Activated T-helper 17 cell treated with anti-CD3 and anti-CD28 coated beads, Interleukin-2, amount 50 U/mL, for 72 hours (primary cell): ENCODE measurements around the gene SLC16A9. TPM values are rescaled to one million over a fixed set of nuclear protein-coding genes. Genes with fewer than 3 reads are reported as not detected.
A peak's percentile ranks its signal among the peaks of the same experiment; 100 is the strongest.

ENCODE experiments used
- ATAC-seq: fragments of 150-1000 bp; cut with Tn5 transposase; replicated peaks from 2 replicates; pipeline ENCODE4 v1.10.0; 2021; ENCODE audit warnings: mild to moderate bottlenecking, moderate library complexity
- H3K27ac Mint-ChIP-seq: one replicate; pipeline ENCODE4 v1.8.0; 2022; ENCODE audit warnings: mixed read lengths
- H3K27me3 Mint-ChIP-seq: one replicate; pipeline ENCODE4 v1.8.0; 2022; ENCODE audit warnings: mixed read lengths
- H3K36me3 Mint-ChIP-seq: one replicate; pipeline ENCODE4 v1.8.0; 2022; ENCODE audit warnings: low read depth, mild to moderate bottlenecking, mixed read lengths
- H3K4me1 Mint-ChIP-seq: one replicate; pipeline ENCODE4 v1.8.0; 2022; ENCODE audit warnings: mixed read lengths
- H3K4me3 Mint-ChIP-seq: one replicate; pipeline ENCODE4 v1.8.0; 2022; ENCODE audit warnings: mild to moderate bottlenecking, mixed read lengths
- H3K9me3 Mint-ChIP-seq: one replicate; pipeline ENCODE4 v1.8.0; 2022; ENCODE audit warnings: mixed read lengths
- total RNA-seq, 2 donors: library from RNA; stranded (reverse); gene quantifications; one replicate each; pipeline ENCODE4 v1.2.3, GENCODE V29; 2022

SLC16A9 gene
- total RNA-seq, 2 donors from 2014 or later = 0.42 to 2.2 TPM

DNA sequence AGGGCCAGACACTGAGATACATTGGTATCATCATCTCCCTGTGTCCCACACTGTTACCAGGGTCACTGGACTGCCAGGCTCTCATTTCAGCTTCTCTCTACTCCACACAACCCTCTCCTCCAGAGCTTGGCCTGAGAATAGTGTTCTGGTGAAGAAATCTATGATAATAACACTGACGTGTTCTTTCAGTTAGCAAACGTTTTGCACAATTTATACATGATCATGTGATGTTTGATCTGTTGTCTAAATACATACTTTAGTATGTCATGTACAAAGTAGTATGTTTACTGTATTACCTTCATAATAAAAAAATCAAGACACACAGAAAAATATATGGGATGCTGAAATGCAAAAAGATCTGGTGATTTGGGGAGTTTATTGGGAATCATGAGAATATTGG, 5.0 kb downstream of the SLC16A9 start:
- H3K27ac Mint-ChIP-seq = no peak overlapping the region
- H3K36me3 Mint-ChIP-seq = no peaks in the 10 kb centered on the region
- no peak for ATAC-seq
- H3K9me3 Mint-ChIP-seq = no peaks in the 10 kb centered on the region
- H3K4me3 Mint-ChIP-seq = no peak overlapping the region
- no peaks in the 10 kb centered on the region for H3K4me1 Mint-ChIP-seq
- peaks cover 47% of the 10 kb centered on the region for H3K27me3 Mint-ChIP-seq

DNA sequence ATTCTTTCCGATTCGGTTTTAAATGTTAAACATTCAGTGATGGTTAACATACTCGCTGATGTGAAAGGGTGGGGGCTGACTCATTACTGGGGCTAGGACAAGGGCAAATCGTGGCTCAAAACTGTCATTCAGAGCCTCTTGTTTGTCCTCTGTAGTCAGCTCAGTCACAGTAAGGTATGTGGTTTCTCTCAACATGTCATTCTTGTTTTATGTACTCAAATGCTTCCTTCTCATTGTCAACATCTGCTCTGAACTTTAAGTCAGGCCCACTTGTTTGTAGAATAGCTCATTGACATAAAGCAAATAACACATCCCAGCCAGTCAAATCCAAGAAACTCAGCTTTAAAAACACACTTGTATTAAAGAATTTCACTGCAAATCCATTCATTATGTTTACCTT, 7.3 kb downstream of the SLC16A9 start:
- no peaks in the 10 kb centered on the region for H3K4me1 Mint-ChIP-seq
- peak; percentile 59 for ATAC-seq
- H3K36me3 Mint-ChIP-seq = no peaks in the 10 kb centered on the region
- H3K27ac Mint-ChIP-seq = no peak overlapping the region
- no peak overlapping the region for H3K4me3 Mint-ChIP-seq
- H3K9me3 Mint-ChIP-seq = no peaks in the 10 kb centered on the region
- H3K27me3 Mint-ChIP-seq = peaks cover 45% of the 10 kb centered on the region

DNA sequence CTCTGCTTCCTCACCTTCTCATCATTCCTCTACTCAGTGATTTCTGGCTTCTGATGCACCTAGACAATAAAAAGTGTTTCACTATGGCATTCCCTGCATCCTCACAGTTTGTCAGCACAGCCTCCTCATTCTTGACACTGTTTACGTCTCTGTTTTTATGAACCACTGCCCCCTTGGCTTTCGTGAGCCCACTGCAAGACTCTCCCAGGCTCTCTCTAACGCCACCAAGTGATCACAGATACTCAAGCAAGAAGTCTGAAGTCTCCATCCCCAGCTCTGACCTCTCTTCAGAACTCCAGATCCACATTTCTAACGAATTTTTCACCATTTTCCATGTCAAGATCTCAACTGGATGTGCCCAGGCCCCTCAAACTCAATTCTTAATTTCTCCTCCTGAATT, 8.9 kb downstream of the SLC16A9 start:
- Mint-ChIP-seq H3K9me3 (no peaks in the 10 kb centered on the region), H3K27ac (no peak overlapping the region), H3K36me3 (no peaks in the 10 kb centered on the region), H3K4me1 (no peaks in the 10 kb centered on the region), H3K27me3 (peaks cover 31% of the 10 kb centered on the region), H3K4me3 (no peak overlapping the region)
- ATAC-seq = no peak

DNA sequence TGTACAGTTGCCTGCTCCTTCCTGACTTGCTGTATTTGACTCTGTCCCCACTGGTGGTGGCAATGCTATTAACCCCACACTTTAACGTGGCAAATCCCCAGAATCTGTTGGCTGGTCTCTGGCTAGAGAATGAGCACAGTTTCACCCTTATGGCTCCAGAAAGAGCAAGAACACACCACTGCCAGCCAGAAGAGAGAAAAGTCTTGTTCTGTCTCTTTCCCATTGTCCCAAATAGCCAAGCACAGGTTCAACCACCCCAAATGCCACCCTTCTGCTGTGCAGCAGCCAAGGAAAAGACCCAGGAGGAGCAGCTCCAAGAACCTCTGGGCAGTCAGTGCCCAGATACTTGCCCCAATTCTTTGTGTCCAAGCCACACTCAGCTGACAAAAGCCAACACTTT, 11.3 kb downstream of the SLC16A9 start:
- H3K4me3 Mint-ChIP-seq = no peak overlapping the region
- no peak for ATAC-seq
- no peaks in the 10 kb centered on the region for H3K9me3 Mint-ChIP-seq
- H3K27me3 Mint-ChIP-seq = peaks cover 20% of the 10 kb centered on the region
- H3K4me1 Mint-ChIP-seq = no peaks in the 10 kb centered on the region
- H3K36me3 Mint-ChIP-seq = no peaks in the 10 kb centered on the region
- H3K27ac Mint-ChIP-seq = no peak overlapping the region

DNA sequence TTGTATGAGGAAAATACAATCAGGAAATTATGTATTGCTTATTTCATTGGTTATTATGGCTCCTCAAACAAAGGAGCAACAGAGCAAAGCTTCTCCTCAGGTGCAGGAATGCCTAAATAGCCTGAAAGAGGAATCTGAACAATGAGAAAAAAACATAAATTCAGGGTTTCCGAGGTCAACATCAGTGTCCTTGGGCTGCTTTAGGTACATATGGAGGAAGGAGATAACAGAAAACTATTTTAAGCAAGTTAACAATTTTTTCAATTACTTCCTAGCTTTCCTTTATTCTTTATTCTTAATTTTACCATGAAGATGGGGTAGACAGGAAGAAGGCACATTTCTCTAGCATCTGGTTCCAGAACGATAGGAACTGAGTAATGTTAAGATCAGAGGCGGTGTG, 14.0 kb downstream of the SLC16A9 start:
- Mint-ChIP-seq H3K27ac (no peak overlapping the region), H3K9me3 (no peaks in the 10 kb centered on the region), H3K36me3 (no peaks in the 10 kb centered on the region), H3K27me3 (peaks cover 10% of the 10 kb centered on the region), H3K4me3 (no peak overlapping the region), H3K4me1 (no peaks in the 10 kb centered on the region)
- no peak for ATAC-seq

DNA sequence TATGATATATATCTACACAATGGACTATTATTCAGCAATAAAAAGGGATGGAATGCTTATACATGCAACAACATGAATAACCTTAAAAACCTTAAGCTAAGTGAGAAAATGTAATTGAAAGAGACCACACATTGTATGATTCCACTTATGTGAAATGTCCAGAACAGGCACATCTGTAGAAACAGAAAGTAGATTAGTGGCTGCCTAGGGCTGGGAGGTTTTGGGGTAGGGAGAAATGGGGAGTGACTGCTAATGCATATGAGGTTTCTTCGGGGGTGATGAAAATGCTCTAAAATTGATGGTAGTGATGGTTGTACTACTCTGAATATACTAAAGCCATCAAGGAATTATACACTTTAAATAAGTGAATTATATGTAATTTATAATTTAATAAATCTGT, 14.7 kb downstream of the SLC16A9 start:
- Mint-ChIP-seq H3K4me3 (no peak overlapping the region), H3K36me3 (no peaks in the 10 kb centered on the region), H3K9me3 (no peaks in the 10 kb centered on the region), H3K27me3 (peaks cover 9% of the 10 kb centered on the region), H3K4me1 (no peaks in the 10 kb centered on the region), H3K27ac (no peak overlapping the region)
- ATAC-seq = no peak

DNA sequence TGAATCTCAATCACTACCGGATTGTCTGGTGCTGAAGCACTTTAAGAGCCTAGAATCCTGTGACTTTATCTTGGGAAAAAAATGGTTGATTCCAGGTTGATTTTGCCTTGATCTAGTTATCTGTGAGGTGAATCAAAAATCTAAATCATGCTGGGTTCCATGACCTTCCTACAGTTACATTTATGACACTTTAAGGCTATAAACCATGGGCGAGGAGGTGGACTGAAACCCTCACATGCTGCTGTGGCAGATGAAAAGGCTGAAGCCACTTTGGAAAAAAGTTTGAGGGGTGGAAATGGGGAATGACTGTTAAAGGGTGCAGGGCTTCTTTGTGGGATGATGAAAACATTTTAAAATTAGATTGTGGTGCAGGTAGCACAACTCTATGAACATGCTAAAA, 17.5 kb downstream of the SLC16A9 start:
- no peak for ATAC-seq

DNA sequence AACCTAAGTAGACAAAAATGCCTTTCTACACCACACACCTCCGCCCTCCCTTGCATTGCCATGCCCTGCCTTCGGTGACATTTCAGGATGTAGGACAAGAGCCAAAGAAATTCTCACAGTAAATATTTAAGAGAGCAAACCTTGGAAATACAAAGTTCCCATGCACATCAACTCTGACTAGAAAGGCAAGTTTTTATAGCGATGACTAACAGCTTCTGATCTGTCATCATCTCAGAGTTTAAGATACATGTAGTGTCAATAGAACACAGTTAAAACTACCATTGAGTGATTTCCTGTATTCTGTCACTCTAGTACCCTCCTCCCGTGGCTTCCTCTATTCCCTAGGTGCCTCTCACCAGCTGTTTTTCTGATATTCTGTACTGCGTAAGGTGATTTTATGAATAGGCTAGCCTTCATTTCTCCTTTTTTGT, 20.7 kb downstream of the SLC16A9 start:
- Mint-ChIP-seq H3K9me3 (no peaks in the 10 kb centered on the region), H3K4me1 (no peaks in the 10 kb centered on the region), H3K27me3 (no peaks in the 10 kb centered on the region), H3K36me3 (no peaks in the 10 kb centered on the region), H3K4me3 (no peak overlapping the region), H3K27ac (no peak overlapping the region)
- ATAC-seq = no peak

More for the DNA sequence above, 17.5 kb downstream of the SLC16A9 start:
- Mint-ChIP-seq H3K9me3 (no peaks in the 10 kb centered on the region), H3K36me3 (no peaks in the 10 kb centered on the region), H3K4me1 (no peaks in the 10 kb centered on the region), H3K27me3 (no peaks in the 10 kb centered on the region), H3K27ac (no peak overlapping the region), H3K4me3 (no peak overlapping the region)

DNA sequence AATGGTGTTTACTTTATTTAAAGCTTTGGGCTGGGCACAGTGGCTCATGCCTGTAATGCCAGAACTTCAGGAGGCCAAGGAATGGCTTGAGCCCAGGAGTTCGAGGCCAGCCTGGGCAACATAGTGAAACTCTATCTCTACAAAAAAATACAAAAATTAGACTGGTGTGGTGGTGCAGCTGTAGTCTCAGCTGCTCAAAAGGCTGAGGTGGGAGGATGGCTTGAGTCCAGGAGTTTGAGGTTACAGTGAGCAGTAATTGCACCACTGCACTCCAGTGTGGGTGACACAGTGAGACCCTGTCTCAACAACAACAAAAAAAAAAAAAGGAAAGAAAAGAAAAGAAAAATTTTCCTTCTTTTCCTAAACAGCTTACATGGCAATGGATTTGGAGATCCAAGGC, 22.0 kb downstream of the SLC16A9 start:
- H3K4me3 Mint-ChIP-seq = no peak overlapping the region
- no peak for ATAC-seq
- H3K27me3 Mint-ChIP-seq = no peaks in the 10 kb centered on the region
- H3K27ac Mint-ChIP-seq = no peak overlapping the region
- H3K9me3 Mint-ChIP-seq = no peaks in the 10 kb centered on the region
- no peaks in the 10 kb centered on the region for H3K36me3 Mint-ChIP-seq
- no peaks in the 10 kb centered on the region for H3K4me1 Mint-ChIP-seq

DNA sequence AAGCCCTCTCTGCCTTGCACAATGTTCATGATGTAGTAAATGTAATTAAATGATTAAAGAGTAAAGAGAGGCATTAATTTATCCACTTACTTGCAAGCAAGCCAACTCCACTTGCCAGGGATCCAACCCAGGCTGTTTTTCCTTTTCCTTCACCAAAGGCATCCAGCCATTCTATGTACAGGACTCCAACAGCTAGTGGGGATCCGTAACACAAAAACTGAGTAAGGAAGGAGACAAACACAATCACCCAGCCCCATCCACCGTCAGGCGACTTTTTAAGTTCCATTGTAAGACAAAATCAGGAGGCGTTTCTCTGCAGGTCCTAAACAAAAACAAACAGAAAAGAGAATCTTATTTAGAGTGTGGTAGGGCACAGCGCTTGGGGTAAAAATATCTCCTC, 25.6 kb downstream of the SLC16A9 start:
- no peaks in the 10 kb centered on the region for H3K4me1 Mint-ChIP-seq
- ATAC-seq = no peak
- H3K27ac Mint-ChIP-seq = no peak overlapping the region
- H3K27me3 Mint-ChIP-seq = no peaks in the 10 kb centered on the region
- H3K36me3 Mint-ChIP-seq = no peaks in the 10 kb centered on the region
- H3K4me3 Mint-ChIP-seq = no peak overlapping the region
- no peaks in the 10 kb centered on the region for H3K9me3 Mint-ChIP-seq

DNA sequence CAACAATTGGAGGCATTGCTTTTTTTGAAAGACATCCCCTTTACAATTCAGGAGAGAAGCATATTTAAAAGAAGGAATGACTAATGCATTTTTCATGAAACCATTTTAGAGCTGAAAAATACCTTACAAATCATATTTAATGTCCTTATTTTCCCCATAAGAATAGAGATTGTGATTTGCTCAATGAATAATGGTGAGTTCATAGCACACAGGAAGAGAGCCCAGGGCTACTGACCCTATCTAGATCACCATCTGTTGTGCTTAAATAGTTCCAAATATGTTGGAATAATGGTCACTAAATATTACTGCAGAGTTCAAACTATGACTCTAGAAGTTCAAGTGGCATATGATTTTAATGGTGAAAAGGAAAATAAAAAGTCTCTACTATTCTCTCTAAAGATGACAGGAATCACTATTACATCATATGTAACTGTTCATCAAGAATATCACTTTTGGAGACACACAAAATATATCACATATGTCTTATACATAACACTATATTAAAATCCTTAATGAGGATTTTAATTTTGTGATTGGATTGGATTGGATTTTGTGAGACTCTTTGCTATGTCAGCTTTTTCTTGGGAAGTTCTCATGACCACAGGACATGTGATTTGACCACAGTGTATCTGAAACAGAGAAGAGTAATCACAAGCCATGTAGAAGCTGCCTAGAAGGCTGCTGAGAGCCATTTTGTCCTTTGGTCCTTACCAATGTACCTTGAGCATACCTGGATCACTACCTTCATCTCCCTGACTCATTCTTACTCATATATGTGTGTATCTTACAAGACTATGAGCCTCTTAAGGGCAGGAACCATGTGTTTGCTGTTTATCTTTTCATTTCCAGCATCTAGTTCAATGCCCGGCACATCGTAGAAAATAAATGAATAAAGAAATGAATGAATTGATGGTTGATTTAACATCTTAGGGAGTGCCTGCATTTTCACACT, 26.4 kb downstream of the SLC16A9 start:
- Mint-ChIP-seq H3K27me3 (no peaks in the 10 kb centered on the region), H3K4me1 (no peaks in the 10 kb centered on the region), H3K4me3 (no peak overlapping the region), H3K36me3 (no peaks in the 10 kb centered on the region), H3K27ac (no peak overlapping the region), H3K9me3 (no peaks in the 10 kb centered on the region)
- ATAC-seq = no peak

DNA sequence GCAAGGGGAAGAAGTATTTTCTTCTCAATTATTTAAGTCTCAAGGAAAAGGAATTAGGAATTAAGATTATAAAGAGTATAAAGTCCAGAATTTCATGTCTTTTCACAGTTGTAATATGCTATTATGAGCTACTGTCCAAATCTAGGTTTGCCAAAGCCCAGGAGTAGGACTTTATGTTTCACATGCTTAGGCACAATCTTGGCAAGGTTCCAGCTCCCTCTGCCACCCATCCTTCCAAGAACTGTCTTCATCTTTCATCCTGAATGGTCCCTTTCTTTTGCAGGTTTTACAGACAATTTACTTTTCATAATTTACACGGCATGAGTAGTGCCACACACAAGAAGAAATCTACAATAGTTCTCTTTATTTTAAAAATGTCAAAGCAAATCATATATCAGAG, 29.5 kb downstream of the SLC16A9 start:
- no peaks in the 10 kb centered on the region for H3K36me3 Mint-ChIP-seq
- no peak overlapping the region for H3K4me3 Mint-ChIP-seq
- no peaks in the 10 kb centered on the region for H3K4me1 Mint-ChIP-seq
- H3K27ac Mint-ChIP-seq = no peak overlapping the region
- H3K27me3 Mint-ChIP-seq = no peaks in the 10 kb centered on the region
- no peaks in the 10 kb centered on the region for H3K9me3 Mint-ChIP-seq
- ATAC-seq = no peak

DNA sequence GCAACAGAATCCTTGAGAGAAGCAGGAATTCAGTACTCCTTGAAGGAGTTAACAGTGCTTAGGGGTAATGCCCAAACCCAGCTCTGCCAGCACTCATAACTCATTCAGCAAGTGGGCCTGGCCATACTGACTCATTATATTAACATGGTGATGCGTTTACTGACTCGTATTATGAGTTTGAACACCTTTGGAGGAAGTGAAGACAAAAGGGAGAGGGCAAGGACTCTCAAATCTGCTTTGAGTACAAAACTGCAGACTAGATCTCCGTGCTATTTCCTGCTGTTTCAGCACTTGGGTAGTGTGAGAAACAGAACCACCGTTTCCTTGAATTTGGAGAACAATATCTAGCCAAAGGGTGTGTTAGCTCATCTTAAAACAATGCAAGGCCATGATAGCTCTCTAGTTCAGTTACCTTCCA, 30.8 kb downstream of the SLC16A9 start:
- no peak overlapping the region for H3K4me3 Mint-ChIP-seq
- no peaks in the 10 kb centered on the region for H3K4me1 Mint-ChIP-seq
- no peaks in the 10 kb centered on the region for H3K27me3 Mint-ChIP-seq
- H3K36me3 Mint-ChIP-seq = no peaks in the 10 kb centered on the region
- no peaks in the 10 kb centered on the region for H3K9me3 Mint-ChIP-seq
- ATAC-seq = peak; percentile 69
- no peak overlapping the region for H3K27ac Mint-ChIP-seq

DNA sequence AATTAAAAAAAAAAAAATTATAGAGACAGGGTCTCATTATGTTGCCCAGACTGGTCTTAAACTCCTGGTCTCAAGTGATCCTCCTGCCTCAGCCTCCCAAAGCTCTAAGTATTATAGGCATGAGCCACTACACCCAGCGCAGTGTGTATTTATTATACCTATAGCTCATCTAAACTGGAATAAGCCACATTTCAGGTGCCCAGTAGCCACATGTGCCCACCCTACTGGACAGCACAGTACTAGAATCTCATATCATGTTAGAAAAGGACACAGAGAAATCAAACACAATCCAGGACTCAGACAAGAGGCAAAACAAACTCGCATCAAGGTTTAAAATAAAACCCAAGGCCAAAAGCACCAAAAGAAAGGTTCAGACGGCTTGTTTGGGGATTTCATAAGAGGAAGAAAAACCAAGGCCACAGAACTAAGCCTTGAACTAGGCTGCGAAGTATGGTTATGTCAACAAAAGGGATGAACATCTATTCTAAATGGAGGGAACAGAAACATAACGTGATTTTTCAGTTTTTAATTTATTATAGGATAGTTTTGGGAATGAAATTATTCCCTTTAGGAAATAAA, 32.3 kb downstream of the SLC16A9 start:
- Mint-ChIP-seq H3K36me3 (no peaks in the 10 kb centered on the region), H3K4me1 (no peaks in the 10 kb centered on the region), H3K27ac (no peak overlapping the region), H3K27me3 (no peaks in the 10 kb centered on the region), H3K4me3 (no peak overlapping the region), H3K9me3 (no peaks in the 10 kb centered on the region)
- no peak for ATAC-seq

DNA sequence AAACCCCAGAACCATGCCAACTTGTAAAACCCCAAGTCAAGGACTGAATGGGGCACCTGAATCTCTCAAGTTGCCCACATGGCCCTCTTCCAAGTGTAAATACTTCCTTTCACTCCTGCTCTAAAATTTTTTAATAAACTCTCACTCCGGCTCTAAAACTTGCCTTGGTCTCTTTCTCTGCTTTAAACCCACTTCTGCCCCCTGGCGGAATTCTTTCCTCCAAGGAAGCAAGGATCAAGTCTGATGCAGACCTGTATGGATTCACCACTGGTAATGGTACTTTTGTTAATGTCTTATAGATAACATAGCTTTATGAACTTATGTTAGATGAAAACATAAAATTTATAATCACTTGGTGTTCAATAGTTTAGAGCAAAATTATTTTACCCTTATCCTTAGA, 33.8 kb downstream of the SLC16A9 start:
- no peaks in the 10 kb centered on the region for H3K4me1 Mint-ChIP-seq
- ATAC-seq = no peak
- H3K36me3 Mint-ChIP-seq = no peaks in the 10 kb centered on the region
- H3K27me3 Mint-ChIP-seq = no peaks in the 10 kb centered on the region
- H3K4me3 Mint-ChIP-seq = no peak overlapping the region
- H3K9me3 Mint-ChIP-seq = no peaks in the 10 kb centered on the region
- H3K27ac Mint-ChIP-seq = no peak overlapping the region
